Natural killer cell (primary cell): ENCODE results near the gene NSL1. TPM values are rescaled to one million over a fixed set of nuclear protein-coding genes. Genes with fewer than 3 reads are reported as not detected.
"Not testable (repeated sequence)": the region's sequence is repeated elsewhere in the genome, so short reads cannot be mapped to it uniquely, and the experiment has no call there.

ENCODE experiments used
- ATAC-seq, 3 donors: fragments of 150-1000 bp in 2 of 3; fragments of 200-7000 bp in 1 of 3; cut with Tn5 transposase; 1 replicate in 1 of 3; 2 replicates in 2 of 3; pipeline ENCODE4 v1.10.0; 2021; ENCODE audit warnings: mild to moderate bottlenecking in 2 of 3, moderate library complexity in 2 of 3
- DNase-seq, 2 donors: peaks; one replicate each; pipeline versions ENCODE4 v3.0.0 to v3.0.0-alpha.2; 2013 to 2021; ENCODE audit warnings: mixed read lengths in 1 of 2
- H3K27ac ChIP-seq: one replicate; pipeline ENCODE4 v1.5.1; 2013; ENCODE audit warnings: mild to moderate bottlenecking, low read length
- H3K27me3 ChIP-seq: one replicate; pipeline ENCODE4 v1.6.1; 2013; ENCODE audit warnings: low read length; ENCODE audit not compliant: control insufficient read depth, insufficient read depth
- H3K36me3 ChIP-seq: one replicate; pipeline ENCODE4 v1.6.1; 2013; ENCODE audit warnings: low read length; ENCODE audit not compliant: control insufficient read depth, insufficient read depth
- H3K4me1 ChIP-seq: one replicate; pipeline ENCODE4 v1.6.1; 2013; ENCODE audit warnings: low read length; ENCODE audit not compliant: control insufficient read depth, insufficient read depth
- H3K4me3 ChIP-seq: one replicate; pipeline ENCODE4 v1.5.1; 2013; ENCODE audit warnings: low read length
- H3K9me3 ChIP-seq: one replicate; pipeline ENCODE4 v1.6.1; 2013; ENCODE audit warnings: low read length; ENCODE audit not compliant: control insufficient read depth, insufficient read depth
- H3K27ac Mint-ChIP-seq, 2 donors: one replicate each; pipeline ENCODE4 v1.8.0; 2022; ENCODE audit warnings: mild to moderate bottlenecking in 2 of 2, mixed read lengths in 2 of 2, moderate library complexity in 1 of 2
- H3K27me3 Mint-ChIP-seq, 2 donors: one replicate each; pipeline ENCODE4 v1.8.0; 2022; ENCODE audit warnings: low read depth in 2 of 2, mixed read lengths in 2 of 2
- H3K36me3 Mint-ChIP-seq: one replicate; pipeline ENCODE4 v1.8.0; 2022; ENCODE audit warnings: mixed read lengths
- H3K4me1 Mint-ChIP-seq, 2 donors: one replicate each; pipeline ENCODE4 v1.8.0; 2022; ENCODE audit warnings: mixed read lengths in 2 of 2
- H3K4me3 Mint-ChIP-seq: one replicate; pipeline ENCODE4 v1.8.0; 2022; ENCODE audit warnings: mild to moderate bottlenecking, moderate library complexity, mixed read lengths
- H3K9me3 Mint-ChIP-seq, 2 donors: one replicate each; pipeline ENCODE4 v1.8.0; 2022; ENCODE audit warnings: mixed read lengths in 2 of 2
- CTCF ChIP-seq: fragments of 200-600 bp; IDR thresholded peaks from one replicate; pipeline ENCODE4 v1.8.0; 2022; ENCODE audit warnings: antibody characterized with exemption
- WGBS: methylation state at CpG from one replicate; pipeline ENCODE4 v1.1.7; 2013; ENCODE audit warnings: missing lambda C conversion rate; ENCODE audit not compliant: insufficient coverage; 5-methylcytosine and 5-hydroxymethylcytosine counted together
- intact Hi-C: fragments of 100-400 bp; cut with micrococcal nuclease; formaldehyde crosslinking; loops from one replicate; pipeline ENCODE4 v1.14.2; 2022
- total RNA-seq, 4 donors: library from RNA; stranded (reverse); fragments of 120-200 nt in 1 of 4; gene quantifications; one replicate each; pipeline versions ENCODE4 v1.2.3 to v1.2.4, GENCODE V29; 2013 to 2022

The NSL1 gene
- total RNA-seq, 3 donors from 2014 or later (not counting 1 experiment from before 2014, with no cell fraction given), result 17.0 to 23.8 (median 23.4) TPM

GRCh38 chr1:212771341-212771740 is 20.2 kb downstream of the NSL1 start:
- Mint-ChIP-seq H3K27ac (no peak overlapping the region), H3K4me3 (no peak overlapping the region), H3K9me3 (peaks cover 8 to 18% of the 10 kb centered on the region in 2 donors), H3K36me3 (peaks cover 38% of the 10 kb centered on the region), H3K27me3 (no peaks in the 10 kb centered on the region), H3K4me1 (peaks cover 30 to 67% of the 10 kb centered on the region in 2 donors)
- Histone ChIP-seq H3K27ac (no peak overlapping the region), H3K4me1 (no peaks in the 10 kb centered on the region), H3K9me3 (peaks cover 4% of the 10 kb centered on the region), H3K36me3 (no peaks in the 10 kb centered on the region), H3K4me3 (no peak overlapping the region), H3K27me3 (no peaks in the 10 kb centered on the region)
- ATAC-seq (no peak), DNase-seq (no peak)
- no peak for TF ChIP-seq CTCF
- intact Hi-C loops, result no loop called here

DNA sequence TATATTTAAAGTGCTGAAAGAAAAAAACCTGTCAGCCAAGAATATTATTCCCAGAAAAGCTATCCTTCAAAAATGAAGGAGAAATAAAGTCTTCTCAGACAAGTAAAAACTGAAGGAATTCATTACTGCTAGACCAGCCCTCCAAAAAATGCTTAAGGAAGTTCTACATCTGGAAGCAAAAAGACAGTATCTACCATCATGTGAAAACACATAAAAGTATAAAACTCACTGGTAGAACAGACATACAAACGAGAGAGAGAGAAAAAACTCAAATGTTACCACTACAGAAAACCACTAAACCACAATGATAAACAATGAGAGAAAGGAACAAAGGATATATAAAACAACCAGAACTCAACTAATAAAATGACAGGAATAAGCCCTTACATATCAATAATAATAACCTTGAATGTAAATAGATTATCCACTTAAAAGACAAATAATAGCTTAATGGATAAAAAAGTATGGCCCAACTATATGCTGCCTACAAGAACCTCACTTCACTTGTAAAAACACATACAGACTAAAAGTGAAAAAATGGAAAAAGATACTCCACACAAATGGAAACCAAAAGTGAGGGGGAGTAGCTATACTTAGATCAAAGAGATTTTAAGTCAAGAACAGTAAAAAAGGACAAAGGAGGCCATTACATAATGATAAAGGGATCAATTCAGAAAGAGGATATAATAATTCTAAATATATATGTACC is 22.0 kb downstream of the NSL1 start:
- H3K27me3 ChIP-seq, result no peaks in the 10 kb centered on the region
- Mint-ChIP-seq H3K36me3 (peaks cover 43% of the 10 kb centered on the region), H3K9me3 (peaks cover 8 to 18% of the 10 kb centered on the region in 2 donors), H3K27me3 (no peaks in the 10 kb centered on the region), H3K27ac (peak overlapping the region in 1 of 2 donors; percentile 69), H3K4me1 (peaks cover 34 to 62% of the 10 kb centered on the region in 2 donors), H3K4me3 (no peak overlapping the region)
- H3K9me3 ChIP-seq, result peaks cover 4% of the 10 kb centered on the region
- ATAC-seq, result no peak
- H3K4me1 ChIP-seq, result no peaks in the 10 kb centered on the region
- no peak for TF ChIP-seq CTCF
- DNase-seq, result peak in 1 of 2 donors; percentile 9
- no peak overlapping the region for H3K4me3 ChIP-seq
- no CpG with 5 or more reads among the region's 1 CpG for WGBS
- intact Hi-C loops, result no loop called here
- no peaks in the 10 kb centered on the region for H3K36me3 ChIP-seq
- no peak overlapping the region for H3K27ac ChIP-seq

- ATAC-seq, H3K4me3 Mint-ChIP-seq, H3K27me3 Mint-ChIP-seq, H3K27me3 ChIP-seq, H3K36me3 ChIP-seq, intact Hi-C loops, H3K4me1 ChIP-seq, H3K27ac ChIP-seq, DNase-seq, H3K9me3 ChIP-seq, H3K4me3 ChIP-seq, H3K27ac Mint-ChIP-seq: not testable (repeated sequence)
- H3K4me1 Mint-ChIP-seq, result peaks cover 48 to 54% of the 10 kb centered on the region in 2 donors
- H3K36me3 Mint-ChIP-seq, result peaks cover 43% of the 10 kb centered on the region
- 50% methylated on average over 2 of the region's 2 CpGs for WGBS
- H3K9me3 Mint-ChIP-seq, result peaks cover 8 to 18% of the 10 kb centered on the region in 2 donors
These were observed 24.8 kb downstream of the NSL1 start for GRCh38 chr1:212766825-212767224.

- peaks cover 47 to 52% of the 10 kb centered on the region in 2 donors for H3K4me1 Mint-ChIP-seq
- intact Hi-C loops, H3K36me3 ChIP-seq: not testable (repeated sequence)
These were observed 26.8 kb downstream of the NSL1 start for GRCh38 chr1:212764718-212765281.

More at GRCh38 chr1:212764718-212765281, 26.8 kb downstream of the NSL1 start:
- not testable (repeated sequence) for H3K9me3 ChIP-seq, H3K4me1 ChIP-seq, H3K27me3 Mint-ChIP-seq, H3K4me3 Mint-ChIP-seq, ATAC-seq, H3K4me3 ChIP-seq, DNase-seq, H3K27me3 ChIP-seq, H3K27ac Mint-ChIP-seq, H3K27ac ChIP-seq
- H3K36me3 Mint-ChIP-seq, result peaks cover 32% of the 10 kb centered on the region
- WGBS, result no CpG with 5 or more reads among the region's 1 CpG
- H3K9me3 Mint-ChIP-seq, result peaks cover 7 to 11% of the 10 kb centered on the region in 2 donors
